Dermis blood vessel endothelial cell (primary cell): ENCODE measurements around the gene KRT72. TPM values are rescaled to one million over a fixed set of nuclear protein-coding genes. Genes with fewer than 3 reads are reported as not detected.

Source experiments
- DNase-seq: peaks from one replicate; pipeline ENCODE4 v3.0.0; 2010
- total RNA-seq: library from RNA; depleted of rRNA; stranded (reverse); fragments of >200 nt; gene quantifications from 2 replicates; pipeline ENCODE4 v1.2.3, GENCODE V29; 2014

KRT72 gene
- total RNA-seq, 1 donor from 2014 or later: not detected

DNA sequence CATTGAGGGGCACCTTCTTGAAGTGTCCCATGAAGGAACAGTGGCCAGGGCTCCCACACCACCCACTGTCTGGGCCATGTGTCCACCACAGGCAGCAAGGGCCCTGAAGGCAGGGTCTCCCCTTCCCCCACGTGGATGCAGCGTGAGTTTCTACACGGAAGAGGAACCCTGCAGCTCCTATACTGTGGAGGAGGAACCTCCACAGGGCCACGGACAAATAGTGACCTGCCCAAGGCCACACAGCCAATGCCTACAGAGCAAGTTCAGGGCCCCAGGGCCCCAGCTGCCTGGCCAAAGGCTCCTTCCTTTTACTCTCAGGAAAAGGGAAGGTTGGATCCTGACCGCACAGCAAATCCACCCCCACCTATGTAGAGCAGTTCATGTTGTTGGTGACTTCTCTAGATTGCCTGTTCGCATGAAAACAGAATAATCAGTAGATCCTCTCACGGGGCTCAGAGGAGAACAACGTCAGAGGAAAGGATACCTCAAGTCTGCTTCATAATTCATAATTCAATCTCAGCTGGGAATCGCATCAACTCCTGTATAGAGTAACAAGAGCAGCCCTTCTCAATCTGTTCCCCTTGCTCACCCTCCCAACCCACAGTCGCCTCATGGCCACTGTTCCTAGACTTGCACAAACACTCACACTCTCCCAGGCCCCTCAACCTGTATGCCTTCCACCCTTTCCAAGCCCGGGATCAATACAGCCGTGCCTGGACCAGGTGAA, 28.2 kb upstream of the KRT72 start:
- no peak for DNase-seq

DNA sequence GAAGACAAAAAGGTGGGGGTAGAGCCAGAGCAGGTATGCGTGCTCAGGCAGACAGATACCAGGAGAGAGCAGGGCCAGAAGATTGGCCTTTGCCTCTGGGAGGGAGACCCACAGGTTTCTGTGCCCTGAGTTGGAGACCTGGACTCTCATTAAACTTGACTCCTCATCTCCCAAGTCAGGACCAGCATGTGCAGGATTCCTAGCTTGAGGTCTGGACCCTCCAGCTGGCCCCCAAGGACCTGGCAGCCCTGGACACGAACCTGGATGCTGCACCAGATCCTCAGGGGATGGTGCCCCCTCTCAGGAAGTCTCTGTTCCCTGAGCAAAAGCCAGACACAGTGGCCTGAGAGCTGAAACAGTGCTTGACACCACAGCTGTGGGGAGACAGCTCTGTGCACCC, 27.6 kb upstream of the KRT72 start:
- DNase-seq: no peak

DNA sequence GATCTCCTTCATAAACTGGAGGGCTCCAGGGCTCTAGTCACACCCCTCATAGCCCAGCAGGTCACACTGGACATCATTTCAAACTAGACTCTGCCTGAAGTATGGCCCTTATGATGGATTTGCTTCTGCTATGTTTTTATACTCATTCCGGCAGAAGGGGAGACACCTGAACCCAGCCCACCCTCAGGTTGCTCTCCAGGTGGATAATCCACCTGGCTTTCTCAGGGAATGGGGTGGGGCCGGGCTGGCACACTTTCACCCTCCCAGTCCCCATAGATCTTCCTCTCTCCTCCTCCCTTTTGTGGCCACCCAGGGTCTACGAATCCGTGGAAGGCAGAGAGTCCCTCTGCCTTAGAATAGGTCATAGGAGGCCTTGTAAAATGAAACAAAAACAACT, 26.8 kb upstream of the KRT72 start:
- no peak for DNase-seq

DNA sequence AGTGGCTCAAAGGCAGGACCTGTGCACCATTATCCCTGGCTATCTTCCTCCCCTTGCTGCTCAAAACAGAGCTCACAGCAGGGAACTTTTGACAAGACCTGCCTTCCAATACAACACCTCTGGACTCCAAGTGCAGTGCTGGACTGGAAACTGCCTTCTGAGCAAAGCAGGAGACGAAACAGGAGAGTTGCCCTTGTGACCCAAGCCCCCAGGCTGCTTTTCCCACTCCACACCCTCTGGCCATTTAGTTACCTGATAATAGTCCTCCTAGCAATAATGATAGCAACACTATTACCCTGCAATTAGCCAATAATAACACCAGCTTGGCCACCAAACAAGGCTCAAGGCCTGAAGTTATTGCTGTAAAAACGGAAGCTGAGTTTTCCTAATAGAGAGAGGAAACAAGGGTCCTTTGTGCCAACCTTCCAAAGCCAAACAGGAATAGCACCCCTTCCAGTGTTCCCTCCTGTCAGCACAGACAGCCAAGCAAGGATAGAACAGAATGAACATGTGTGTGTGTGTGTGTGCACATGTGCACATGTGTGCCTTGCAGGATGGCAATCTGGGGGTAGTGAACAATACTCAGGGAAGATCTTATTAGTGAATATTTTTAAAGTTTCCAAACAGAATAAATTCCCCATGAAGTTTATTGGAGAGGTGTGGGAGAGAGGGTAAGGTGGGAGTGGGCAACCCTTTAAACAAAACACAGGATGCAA, 26.3 kb upstream of the KRT72 start:
- DNase-seq: no peak

DNA sequence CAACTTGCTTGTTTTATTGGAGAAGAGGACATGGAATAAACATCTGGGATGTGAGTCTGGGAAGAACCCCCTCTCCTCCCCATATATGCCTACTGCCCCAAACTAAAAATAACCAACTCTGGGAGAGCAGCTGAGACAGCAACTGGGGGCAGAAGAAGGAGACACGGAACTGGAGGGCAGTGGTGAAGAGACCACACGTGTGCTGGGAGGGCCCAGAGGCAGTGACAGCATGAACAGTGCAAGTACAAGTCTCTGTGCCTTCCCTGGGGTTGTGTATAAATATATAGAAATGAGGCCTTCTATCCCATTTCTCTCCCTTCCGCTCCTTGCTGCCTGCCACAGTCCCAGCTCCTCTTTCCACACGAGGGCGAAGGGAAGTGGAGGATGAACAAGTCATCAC, 21.1 kb upstream of the KRT72 start:
- no peak for DNase-seq

DNA sequence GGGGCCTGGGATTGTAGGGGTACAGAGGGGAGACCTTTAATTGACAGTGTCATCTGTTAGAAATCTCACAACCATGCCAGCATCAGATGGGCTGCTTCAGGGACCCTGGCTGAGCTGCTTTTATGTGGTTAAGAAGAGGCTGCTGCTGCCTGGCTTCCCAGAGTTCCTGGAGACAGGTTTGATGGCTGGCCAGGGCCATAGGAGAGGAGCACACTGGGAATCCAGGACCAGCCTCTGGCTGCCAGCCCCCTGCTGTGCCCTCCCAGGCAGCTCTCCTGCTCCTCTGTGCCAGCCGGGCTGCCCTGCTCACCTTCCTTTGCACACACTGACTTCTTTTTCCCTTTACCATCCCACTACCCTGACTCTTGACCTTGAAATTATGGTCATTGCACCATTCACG, 17.6 kb upstream of the KRT72 start:
- no peak for DNase-seq

DNA sequence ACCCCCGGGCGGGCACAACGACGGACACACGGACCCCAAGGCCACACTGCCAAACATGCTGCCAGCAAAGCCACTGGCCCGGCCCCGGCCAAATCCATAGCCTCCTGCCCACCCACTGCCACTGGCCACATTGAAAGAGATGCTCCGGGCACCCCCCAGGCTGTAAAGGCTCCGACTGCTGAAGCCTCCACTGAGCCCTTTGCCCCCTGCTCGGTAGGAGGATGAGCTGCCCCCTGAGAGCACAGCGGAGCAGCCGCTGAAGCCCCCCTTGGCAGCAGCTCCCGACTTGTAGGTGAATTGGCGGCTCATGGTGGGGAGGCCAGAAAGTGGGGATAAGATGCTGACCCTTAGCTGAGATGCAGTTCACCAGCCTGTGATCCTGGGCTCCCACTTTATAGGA, 17.0 kb upstream of the KRT72 start, which contains the start of gene KRT73:
TSS of gene KRT73 (minus strand) at position 344 of the 400 bp plus-strand sequence. CDS start at position 309, 35 bp downstream.
- no peak for DNase-seq

DNA sequence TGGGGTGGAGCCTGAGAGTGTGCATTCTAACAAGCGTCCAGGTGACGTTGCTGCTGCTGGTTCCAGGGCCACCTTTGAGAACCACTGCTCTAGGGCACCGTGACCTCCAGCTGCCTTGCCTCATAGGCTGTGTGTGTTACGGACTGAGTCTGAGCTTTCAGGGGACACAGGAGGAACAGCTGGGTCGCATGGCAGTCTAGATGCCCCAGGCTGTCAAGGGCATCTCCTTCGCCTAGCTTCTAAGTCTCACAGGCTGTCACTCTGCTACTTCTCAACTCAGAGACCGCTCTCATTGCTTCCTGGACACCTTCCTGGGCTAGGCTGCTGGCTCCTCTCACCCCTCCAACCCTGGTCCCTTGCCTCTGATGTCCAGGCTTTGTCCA, 16.1 kb upstream of the KRT72 start:
- DNase-seq: no peak

DNA sequence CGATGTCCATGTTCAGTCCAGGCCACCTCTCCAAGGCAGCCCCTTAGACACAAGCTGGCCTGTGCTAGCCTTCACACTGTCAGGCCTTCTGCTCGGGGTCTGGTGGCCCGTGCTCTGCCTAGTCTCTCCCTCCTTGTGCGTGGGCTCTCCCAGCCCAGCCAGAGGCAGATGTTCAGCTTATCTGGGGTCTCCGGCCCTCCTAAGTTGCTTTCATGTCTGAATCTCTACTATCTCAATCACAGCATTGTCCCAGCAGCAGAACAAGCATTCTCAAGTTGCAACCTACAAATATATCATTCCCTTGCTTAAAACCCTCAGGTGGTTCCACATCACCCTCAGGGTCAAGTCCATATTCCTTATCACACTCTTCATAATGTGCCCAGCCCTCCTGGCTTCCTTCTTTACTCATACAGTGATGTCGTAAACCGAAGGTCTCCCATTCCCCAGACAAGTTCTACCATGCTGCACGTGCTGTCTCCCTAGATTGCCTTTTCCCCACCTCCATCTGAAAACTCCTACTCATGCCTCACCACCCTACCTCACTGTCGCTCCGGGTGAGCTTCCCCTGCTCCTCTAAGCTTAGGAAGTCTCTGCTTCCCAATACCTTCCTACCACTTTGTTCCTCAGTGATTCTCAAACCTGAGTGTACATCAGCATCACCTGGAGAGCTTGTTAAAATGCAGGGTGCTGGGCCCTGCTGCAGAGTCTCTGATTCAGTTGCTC, 15.6 kb upstream of the KRT72 start:
- DNase-seq: no peak

DNA sequence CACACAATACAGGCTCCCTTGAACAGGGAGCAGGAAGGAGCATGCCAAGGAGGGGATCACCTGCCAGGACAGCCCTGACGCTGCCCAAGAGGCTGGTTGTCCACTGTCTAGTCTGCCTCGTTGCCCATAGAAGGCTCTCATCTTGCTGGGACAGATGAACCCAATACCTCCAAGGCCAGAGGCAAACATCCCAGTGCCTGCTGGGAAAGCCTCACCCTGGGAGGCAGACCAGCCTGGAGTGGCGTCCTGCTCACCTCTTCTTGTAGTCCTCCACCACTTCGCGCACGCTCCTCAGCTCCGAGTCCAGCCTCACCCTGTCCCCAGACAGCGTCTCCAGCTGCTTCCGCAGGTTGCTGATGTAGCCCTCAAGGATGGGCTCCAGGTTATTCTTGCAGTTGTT, 14.6 kb upstream of the KRT72 start:
- no peak for DNase-seq

DNA sequence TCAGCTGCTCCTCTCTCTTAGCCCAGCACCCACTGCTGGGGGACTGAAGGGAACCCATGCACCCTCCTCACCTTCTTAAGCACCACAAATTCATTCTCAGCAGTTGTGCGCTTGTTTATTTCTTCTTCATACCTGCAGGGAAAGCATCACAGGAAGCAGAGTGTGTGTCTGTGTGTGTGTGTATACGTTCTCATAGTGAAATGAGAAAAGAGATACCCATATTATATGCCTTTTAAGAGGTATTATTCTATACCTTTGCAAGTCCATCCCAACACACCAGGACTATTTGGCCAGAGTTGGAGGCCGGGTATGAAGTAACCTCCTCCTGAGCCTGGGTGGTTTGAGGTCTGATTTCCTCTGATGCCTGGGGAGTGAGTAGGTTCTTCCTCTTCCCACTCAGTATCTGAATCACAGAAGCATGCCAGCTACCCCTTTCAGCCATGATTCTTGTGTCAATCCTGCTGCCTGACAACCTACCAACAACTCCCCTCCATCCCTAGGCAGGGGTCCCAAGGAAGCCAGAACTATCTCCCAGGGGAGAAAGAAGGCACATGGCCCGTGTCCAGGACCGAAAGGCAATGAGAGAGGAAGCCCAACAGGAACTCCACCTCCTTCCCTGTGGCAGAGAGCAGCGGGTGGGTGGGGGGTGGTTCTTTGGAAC, 14.1 kb upstream of the KRT72 start:
- DNase-seq: no peak

DNA sequence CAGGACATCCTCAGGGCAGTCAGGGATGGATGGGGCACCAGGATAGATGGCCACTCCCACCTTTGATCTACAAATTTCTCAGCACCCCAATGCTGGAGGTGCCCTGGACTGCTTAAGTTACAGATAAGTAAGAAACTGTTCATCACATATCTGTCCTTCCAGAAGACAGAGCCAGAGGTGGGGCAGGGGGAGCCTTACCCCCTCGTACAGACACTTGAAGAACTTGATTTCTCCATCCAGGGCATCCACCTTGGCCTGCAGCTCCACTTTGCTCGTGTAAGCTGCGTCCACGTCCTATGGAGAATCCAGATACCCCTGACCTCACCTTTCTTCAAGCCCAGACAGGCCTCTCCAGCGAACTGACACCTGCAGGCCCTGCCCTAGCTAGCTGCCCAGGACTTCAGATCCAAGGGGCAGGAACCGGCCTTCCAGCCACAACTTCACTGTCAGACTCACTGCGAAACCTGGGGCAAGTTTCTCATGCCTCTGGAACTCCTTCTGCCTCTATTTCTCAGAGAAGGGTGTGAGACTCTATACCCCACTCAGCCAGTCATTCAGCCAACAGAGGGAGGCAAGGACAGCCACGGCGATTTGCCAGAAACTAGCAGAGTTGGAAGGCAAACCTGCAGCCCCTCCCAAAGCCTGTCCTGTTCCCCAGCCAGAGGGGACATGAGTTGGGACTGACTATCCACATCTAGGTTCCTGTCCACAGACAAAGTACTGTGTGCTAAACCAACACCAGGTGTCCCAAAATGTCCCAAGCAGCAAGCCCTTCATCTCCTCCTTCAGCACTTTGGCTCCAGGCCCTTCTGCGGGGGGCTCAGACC, 13.3 kb upstream of the KRT72 start:
- DNase-seq: no peak

DNA sequence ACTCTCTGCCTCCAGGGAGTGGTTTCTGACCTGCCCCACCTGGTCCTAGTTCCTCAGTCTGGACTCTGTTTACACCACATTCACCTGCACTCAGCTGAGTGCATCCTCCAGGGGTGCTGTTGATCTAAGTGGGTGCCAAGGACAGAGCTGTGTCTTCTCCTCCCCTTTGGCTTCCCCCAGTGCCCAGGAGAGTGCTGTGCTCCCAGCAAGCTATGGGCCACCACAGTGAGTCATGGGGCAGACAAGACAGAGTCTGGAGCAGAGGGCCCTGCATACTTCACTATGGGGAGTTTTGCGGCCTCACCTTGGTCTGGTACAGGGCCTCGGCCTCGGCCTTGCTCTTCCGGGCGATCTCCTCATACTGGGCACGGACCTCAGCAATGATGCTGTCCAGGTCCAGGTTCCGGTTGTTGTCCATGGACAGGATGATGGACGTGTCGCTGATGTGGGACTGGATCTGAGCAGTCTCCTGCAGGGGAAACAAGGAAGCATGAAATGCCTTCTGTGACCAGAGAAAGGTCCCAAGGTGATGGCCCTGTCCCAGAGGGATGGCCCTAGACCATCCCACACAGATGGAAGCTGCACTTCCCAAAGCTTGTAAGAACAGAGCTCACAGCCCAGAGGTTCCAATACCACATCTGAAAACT, 12.2 kb upstream of the KRT72 start:
- no peak for DNase-seq

DNA sequence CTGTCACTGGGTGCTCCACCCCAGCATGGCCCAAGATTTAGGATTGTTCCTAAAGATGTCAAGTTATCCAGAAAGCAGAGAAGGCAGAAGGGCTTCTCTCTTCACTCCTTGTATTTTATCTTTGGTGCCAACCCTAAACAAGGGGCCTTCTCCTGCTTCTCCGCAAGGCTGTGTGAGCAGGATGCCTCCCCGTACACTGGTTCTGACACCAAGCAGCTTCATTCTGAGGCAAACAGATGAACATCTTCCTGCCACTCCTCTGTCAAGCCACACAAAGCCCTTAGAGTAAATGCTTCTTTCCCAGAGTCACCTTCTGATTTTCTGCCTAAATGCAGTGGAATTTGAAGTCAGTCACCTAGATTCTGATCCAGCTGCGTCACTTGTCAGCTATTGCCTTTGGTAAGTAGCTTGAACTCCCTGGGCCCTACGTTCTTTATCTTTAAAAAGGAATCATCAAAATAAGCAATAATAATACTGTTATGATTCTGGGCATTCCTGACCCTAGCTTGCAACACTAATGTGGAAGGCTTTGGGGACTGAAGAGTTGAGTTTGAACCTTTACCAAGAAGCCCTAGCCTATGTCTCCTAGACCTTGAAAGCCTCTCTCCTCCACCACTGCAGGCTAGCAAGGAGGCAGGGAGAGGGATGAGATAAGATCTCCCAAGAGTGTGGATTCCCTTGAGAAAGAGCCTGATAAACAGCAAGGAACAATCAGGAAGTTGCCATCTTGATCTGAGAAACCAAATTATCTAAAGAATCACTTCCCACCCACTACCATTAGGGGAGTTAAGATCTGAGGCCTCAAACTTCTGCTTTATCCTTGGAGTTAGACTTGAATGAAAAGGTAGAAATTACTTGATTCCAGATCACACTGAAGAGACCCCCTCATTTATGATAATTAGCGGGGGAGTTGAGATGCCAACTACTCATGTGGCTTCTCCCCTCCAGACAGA, 11.4 kb upstream of the KRT72 start:
- no peak for DNase-seq

DNA sequence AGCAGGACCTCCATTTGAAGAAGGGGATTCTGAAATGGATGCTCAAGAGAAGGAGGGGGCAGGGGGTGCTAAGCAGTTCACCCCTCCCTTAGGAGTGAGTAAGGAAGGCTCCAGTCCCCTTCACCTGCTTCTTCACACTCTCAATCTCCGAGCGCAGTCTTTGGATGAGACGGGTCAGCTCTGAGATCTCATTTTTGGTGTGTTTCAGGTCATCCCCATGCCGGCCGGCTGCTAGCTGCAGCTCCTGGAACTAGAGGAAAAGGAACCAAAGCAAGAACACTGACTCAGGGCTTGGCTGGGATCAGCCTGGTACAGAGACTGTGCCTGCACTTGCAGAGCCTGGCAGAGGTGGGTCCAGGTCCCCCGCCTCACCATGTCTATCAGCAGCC, 9.8 kb upstream of the KRT72 start:
- no peak for DNase-seq

DNA sequence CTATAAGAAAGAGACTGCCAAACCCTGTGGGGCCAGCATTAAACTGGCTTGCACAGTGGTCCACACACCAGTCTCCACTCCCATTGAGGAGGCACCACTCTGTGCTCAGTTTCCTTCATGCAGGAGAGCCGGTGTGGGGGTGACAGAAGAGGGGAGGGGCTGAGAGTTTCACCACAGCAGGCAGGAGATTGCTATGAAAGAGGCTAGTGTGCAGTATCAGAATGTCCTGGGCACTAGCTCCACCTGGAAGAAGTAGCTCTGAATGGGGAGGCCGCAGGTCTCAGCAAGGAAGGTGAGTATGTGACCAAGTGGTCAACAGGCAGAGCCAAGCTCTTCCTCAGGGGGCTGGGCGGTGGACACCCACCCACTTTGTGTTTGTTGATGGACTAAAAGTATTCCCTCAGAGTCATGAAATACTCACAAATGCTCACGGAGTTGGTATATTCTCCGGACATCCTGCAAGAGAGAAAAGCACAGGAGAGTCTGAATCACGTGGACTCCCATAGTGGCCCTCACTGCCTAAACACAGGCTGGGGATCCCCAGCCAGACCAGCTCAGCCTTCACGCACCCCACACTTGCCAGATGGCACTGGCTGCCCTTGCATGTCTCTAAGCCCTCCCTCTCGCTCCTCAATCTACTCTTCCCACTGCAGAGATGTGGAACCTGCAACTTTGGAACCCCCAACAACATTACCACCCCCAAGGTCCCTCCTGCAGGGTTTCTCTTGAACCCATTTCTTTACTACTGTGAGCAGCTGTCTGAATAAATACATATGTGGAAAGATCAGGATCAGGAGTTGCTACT, 7.8 kb upstream of the KRT72 start:
- DNase-seq: no peak

DNA sequence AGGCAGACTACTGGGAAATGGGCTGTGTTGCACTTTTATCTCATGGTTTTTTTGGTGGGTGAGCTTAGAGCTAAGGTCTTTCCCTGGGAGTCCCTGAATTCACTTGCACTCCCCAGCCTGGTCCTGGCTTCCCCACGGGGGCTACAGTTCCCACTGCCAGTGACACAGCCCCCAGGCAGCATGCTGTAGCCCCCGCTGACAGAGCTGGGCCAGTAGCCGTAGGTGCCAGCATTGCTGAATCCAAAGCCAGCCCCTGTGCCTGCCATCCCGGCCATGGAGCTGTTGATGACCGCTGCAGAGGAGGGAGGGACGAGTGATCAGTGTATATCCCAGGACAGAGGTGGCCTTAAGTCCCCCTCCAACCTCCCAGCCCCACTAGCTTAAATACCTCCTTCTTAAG, 6.9 kb upstream of the KRT72 start:
- DNase-seq: no peak

DNA sequence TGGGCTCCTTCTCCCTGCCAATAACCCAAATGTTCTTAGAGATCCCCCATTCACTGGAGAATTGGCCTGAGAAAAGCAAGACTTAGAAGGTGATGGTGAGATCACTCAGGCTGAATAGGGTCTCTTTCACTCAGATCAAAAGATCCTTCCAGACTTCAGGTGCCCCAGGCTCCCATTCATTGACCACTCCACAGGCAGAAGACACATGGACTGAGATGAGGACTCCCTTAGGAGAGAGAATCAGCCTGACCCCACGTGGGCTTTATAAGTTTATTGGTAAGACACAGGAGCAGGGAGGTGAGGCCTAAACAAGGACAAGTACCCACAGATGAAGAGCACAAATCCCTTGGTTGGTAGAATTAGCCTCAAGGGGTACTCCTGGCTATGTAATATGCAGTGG, 6.1 kb upstream of the KRT72 start:
- no peak for DNase-seq

DNA sequence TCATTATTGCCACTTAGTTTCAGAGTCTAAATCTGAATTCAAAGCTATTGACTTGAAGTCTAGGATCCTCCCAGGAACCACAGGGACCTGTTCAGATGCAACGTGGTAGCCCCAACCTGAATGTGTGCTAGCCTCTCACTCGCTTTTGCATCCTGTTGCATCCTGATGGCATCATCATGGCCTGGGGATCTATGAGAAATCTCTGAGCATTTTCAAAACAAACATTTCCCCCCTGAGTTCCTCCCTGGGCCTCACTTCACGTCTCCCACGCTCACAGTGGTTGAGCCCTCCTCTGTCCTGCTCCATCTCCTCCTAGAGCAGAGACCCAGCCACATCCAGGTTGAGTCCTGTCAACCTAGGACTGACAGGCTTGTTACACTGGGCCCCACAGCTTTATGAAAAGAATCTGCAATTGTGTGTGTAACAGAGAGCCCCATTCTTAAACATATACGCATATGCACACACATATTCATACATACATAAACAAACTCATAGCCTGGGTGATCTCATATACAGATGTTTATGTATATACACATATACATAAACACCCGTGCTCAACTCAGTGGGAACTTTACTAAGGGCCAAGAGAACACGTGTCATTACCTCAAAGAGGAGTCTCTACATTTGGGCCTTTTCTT, 5.4 kb upstream of the KRT72 start:
- DNase-seq: no peak
